Lower leg skin (tissue), 3 donors: ENCODE data around the gene IMPDH1.

Source experiments
- POLR2A ChIP-seq, 2 donors: fragments of 450-650 bp; IDR thresholded peaks; one replicate each; pipeline ENCODE4 v1.6.1; 2016 to 2017; ENCODE audit warnings: antibody characterized with exemption in 2 of 2, mild to moderate bottlenecking in 1 of 2, moderate library complexity in 1 of 2
- TF ChIP-seq, protein P1 (sequence below), 3 donors: fragments of 450-650 bp; IDR thresholded peaks; one replicate each; pipeline ENCODE4 v1.5.1; 2016; ENCODE audit warnings: antibody characterized with exemption in 3 of 3, mild to moderate bottlenecking in 3 of 3, moderate library complexity in 2 of 3

DNA sequence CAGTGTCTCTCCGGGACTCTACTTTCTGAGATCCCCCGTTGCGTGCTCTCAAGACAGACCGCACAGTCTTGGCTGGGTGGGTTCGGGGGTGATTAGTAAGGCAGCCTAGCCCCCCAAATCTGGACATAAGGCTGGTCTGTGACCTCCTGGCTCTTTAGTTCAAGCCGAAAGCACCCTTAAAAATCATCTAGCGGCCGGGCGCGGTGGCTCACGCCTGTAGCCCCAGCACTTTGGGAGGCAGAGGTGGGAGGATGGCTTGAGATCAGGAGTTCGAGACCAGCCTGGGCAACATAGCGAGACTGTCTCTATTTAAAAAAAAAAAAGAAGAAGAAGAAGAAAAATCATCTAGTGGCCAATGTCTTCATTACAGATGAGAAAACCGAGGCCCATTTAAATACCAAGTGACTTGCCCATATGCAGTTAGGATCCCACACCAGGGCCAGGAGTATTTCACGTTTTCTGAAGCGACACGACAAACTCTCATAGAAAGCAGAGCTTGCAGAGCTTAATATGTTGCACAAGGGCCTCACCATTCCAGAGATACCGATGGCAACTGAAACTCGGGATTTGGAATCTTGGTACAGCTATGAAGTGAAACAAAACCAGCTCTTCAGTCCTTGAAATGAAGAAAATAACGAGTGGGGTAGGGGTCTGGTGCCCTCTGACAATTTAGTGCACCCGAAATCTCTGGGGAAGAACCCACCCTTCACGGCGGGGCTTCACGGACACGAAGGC, 45.2 kb upstream of the IMPDH1 start:
- TF ChIP-seq, protein P1, sequence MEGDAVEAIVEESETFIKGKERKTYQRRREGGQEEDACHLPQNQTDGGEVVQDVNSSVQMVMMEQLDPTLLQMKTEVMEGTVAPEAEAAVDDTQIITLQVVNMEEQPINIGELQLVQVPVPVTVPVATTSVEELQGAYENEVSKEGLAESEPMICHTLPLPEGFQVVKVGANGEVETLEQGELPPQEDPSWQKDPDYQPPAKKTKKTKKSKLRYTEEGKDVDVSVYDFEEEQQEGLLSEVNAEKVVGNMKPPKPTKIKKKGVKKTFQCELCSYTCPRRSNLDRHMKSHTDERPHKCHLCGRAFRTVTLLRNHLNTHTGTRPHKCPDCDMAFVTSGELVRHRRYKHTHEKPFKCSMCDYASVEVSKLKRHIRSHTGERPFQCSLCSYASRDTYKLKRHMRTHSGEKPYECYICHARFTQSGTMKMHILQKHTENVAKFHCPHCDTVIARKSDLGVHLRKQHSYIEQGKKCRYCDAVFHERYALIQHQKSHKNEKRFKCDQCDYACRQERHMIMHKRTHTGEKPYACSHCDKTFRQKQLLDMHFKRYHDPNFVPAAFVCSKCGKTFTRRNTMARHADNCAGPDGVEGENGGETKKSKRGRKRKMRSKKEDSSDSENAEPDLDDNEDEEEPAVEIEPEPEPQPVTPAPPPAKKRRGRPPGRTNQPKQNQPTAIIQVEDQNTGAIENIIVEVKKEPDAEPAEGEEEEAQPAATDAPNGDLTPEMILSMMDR (IDR thresholded peaks at IDR 0.05), result no peak
- no peak for TF ChIP-seq POLR2A (IDR thresholded peaks at IDR 0.05)
